Thymus (tissue), 11 donors: ENCODE data around the gene CEP128. TPM values are rescaled to one million over a fixed set of nuclear protein-coding genes. Genes with fewer than 3 reads are reported as not detected.
"Not testable (repeated sequence)": the region's sequence is repeated elsewhere in the genome, so short reads cannot be mapped to it uniquely, and the experiment has no call there.

Source experiments
- DNase-seq, 9 donors: peaks; one replicate each; pipeline ENCODE4 v3.0.0-alpha.2; 2013; ENCODE audit warnings: low spot score in 9 of 9, low read depth in 6 of 9, missing footprints in 1 of 9
- H3K27ac ChIP-seq, 2 donors: one replicate each; pipeline ENCODE4 v1.5.1; 2013; ENCODE audit warnings: control low read depth in 1 of 2, low read depth in 1 of 2, low read length in 1 of 2, mild to moderate bottlenecking in 1 of 2, moderate library complexity in 1 of 2
- H3K27me3 ChIP-seq, 2 donors: one replicate each; pipeline ENCODE4 v1.5.1; 2013; ENCODE audit warnings: low read length in 1 of 2; ENCODE audit not compliant: control insufficient read depth in 2 of 2, insufficient read depth in 1 of 2
- H3K36me3 ChIP-seq, 2 donors: one replicate each; pipeline ENCODE4 v1.5.1; 2013; ENCODE audit warnings: low read length in 1 of 2, mild to moderate bottlenecking in 1 of 2, moderate library complexity in 1 of 2; ENCODE audit not compliant: control insufficient read depth in 2 of 2, insufficient read depth in 2 of 2
- H3K4me1 ChIP-seq, 2 donors: one replicate each; pipeline ENCODE4 v1.5.1; 2013; ENCODE audit warnings: low read length in 2 of 2; ENCODE audit not compliant: control insufficient read depth in 2 of 2, insufficient read depth in 2 of 2
- H3K4me3 ChIP-seq, 2 donors: one replicate each; pipeline ENCODE4 v1.5.1; 2013; ENCODE audit warnings: low read length in 2 of 2, control low read depth in 1 of 2, mild to moderate bottlenecking in 1 of 2
- H3K9me3 ChIP-seq, 2 donors: one replicate each; pipeline ENCODE4 v1.5.1; 2013; ENCODE audit warnings: low read length in 1 of 2, mild to moderate bottlenecking in 1 of 2; ENCODE audit not compliant: control insufficient read depth in 2 of 2, insufficient read depth in 1 of 2
- WGBS: extraction: QIAGEN DNeasy Blood & Tissue Kit; methylation state at CpG from one replicate; pipeline ENCODE4 v1.1.7; 2013; 5-methylcytosine and 5-hydroxymethylcytosine counted together
- polyA plus RNA-seq: library from polyadenylated mRNA; stranded (reverse); fragments of 200-250 nt; gene quantifications from one replicate; pipeline ENCODE4 v1.2.3, GENCODE V29; 2013
- total RNA-seq: library from RNA; stranded (reverse); fragments of 120-200 nt; gene quantifications from one replicate; pipeline ENCODE4 v1.2.4, GENCODE V29; 2013
- donor health status: healthy.

Gene CEP128
- total and polyA plus RNA-seq, 2 donors = 7.6 to 63.5 TPM

DNA sequence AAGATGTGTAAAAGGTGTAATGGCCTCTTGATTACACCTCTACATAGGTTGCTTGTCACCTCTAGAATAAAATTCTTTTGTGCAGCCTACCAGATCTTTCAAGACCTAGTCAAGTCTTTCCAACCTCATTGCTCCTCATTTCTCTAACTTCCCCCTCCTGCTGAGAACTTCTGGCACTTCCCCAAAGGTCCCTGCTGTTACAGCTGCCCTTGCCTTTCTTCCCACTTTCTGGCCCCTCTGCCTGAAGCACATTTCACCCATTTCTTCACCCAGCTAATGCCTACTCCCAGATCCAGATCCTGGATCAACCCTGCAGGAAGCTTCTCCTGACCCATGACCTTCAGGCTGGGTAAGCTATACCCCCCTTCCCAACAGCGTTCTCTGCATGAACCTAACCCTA is 15.4 kb upstream of the CEP128 start:
- 48% methylated on average over 1 of the region's 1 CpG for WGBS
- peak in 1 of 9 donors; percentile 69 for DNase-seq
- peaks cover 0 to 8% of the 10 kb centered on the region in 2 donors for H3K36me3 ChIP-seq
- H3K27me3 ChIP-seq = no peaks in the 10 kb centered on the region
- no peaks in the 10 kb centered on the region for H3K9me3 ChIP-seq
- H3K27ac ChIP-seq = peak overlapping the region; percentile 69 to 98
- H3K4me3 ChIP-seq = peak overlapping the region; percentile 64 to 84
- peaks cover 12 to 25% of the 10 kb centered on the region in 2 donors for H3K4me1 ChIP-seq

DNA sequence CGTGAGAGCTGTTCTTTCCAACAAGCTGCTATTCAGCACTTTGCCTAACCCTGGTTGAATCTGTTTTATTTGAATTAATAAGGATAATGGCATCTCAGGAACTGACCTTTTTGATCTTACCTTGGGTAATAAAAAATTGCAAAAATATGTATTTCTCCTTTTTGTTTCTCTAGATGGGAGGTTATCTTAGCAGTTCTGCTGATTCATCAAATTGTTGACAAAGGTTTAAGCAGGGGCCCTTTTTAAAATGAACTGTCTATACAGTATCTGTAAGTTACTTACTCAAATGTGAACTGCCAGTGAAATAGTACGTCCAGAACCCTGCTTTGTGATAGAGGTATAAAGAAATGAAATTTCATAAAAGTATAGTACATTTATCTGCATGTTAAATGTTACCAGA is 14.6 kb upstream of the CEP128 start:
- DNase-seq = peak in 1 of 9 donors; percentile 46
- H3K27ac ChIP-seq = peak overlapping the region; percentile 77 to 98
- no peaks in the 10 kb centered on the region for H3K27me3 ChIP-seq
- H3K4me1 ChIP-seq = peaks cover 8 to 19% of the 10 kb centered on the region in 2 donors
- 20% methylated on average over 2 of the region's 2 CpGs for WGBS
- H3K36me3 ChIP-seq = peaks cover 0 to 4% of the 10 kb centered on the region in 2 donors
- no peaks in the 10 kb centered on the region for H3K9me3 ChIP-seq
- peak overlapping the region; percentile 64 to 84 for H3K4me3 ChIP-seq

DNA sequence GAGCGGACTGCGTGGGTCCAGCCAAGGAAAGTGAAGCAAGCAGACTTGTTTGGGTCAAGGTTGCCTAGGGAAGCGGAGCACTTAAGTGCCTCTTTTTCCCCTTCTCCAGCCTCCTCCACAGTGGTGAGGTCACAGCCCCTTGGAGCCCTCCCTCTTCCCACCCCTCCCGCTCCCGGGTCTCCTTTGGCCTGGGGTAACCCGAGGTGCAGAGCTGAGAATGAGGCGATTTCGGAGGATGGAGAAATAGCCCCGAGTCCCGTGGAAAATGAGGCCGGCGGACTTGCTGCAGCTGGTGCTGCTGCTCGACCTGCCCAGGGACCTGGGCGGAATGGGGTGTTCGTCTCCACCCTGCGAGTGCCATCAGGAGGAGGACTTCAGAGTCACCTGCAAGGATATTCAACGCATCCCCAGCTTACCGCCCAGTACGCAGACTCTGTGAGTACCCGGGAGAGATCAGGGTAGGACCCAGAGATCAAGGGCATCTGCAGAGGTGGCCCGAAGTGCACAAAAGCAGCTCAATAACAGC is 13.9 kb upstream of the CEP128 start, which contains the start of gene TSHR:
Gene TSHR (plus strand): TSS at position 206 of the 526 bp plus-strand sequence. CDS start 60 bp downstream, at position 266.
- H3K9me3 ChIP-seq = no peaks in the 10 kb centered on the region
- H3K4me3 ChIP-seq = peak within 1 kb of the TSS; percentile 64 to 84
- DNase-seq = peak in 3 of 9 donors; percentile 57 to 80 (median 65)
- H3K36me3 ChIP-seq = no peaks in the 10 kb centered on the region
- H3K4me1 ChIP-seq = peaks cover 3 to 13% of the 10 kb centered on the region in 2 donors
- 12% methylated on average over 21 of the region's 21 CpGs for WGBS
- H3K27ac ChIP-seq = peak within 1 kb of the TSS; percentile 77 to 98
- no peaks in the 10 kb centered on the region for H3K27me3 ChIP-seq

DNA sequence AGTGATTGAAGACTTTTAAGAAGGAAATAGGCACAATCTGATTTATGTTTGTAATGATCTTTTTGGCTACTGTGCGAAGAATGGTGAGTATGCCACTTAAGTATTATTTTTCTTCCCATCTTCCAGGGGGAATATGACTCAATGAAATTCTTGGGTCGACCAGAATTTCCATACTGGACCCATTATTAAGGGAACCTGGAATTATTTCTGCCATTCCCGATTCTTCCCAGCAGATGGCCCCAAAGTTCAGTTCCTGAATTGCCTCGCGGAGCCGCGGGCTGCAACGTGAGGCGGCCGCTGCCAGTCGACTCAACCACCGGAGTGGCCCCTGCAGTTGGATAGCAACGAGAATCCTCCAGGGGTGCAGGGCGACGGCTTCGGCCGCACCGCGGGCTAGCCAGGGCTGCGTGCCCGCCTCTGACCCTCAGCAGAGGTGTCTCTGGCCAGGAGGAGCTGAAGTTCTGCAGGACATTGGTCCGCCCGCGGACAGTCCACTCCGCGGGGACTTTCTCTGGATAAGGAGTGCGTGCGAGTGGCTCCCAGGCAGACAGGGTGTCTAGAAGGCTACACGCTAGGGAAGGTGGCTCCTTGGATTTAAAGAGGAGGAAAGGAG is 13.3 kb upstream of the CEP128 start:
- peak overlapping the region; percentile 77 to 98 for H3K27ac ChIP-seq
- peaks cover 3 to 9% of the 10 kb centered on the region in 2 donors for H3K4me1 ChIP-seq
- H3K36me3 ChIP-seq = peaks cover 0 to 4% of the 10 kb centered on the region in 2 donors
- peak in 4 of 9 donors; percentile 75 to 89 (median 78) for DNase-seq
- H3K4me3 ChIP-seq = peak overlapping the region; percentile 64 to 84
- 1% methylated on average over 29 of the region's 29 CpGs for WGBS
- no peaks in the 10 kb centered on the region for H3K27me3 ChIP-seq
- no peaks in the 10 kb centered on the region for H3K9me3 ChIP-seq

DNA sequence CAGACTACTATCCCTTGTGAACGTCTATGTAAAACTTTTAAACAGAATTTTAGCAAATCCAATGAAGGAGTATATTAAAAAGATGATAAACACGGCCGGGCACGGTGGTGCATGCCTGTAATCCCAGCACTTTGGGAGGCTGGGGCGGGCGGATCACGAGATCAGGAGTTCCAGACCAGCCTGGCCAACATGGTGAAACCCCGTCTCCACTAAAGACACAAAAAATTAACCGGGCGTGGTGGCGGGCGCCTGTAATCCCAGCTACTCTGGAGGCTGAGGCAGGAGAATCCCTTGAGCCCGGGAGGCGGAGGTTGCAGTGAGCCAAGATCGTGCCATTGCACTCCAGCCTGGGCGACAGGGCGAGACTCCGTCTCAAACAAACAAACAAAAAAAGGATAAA is 11.7 kb upstream of the CEP128 start:
- H3K27me3 ChIP-seq, H3K4me1 ChIP-seq, H3K9me3 ChIP-seq, H3K27ac ChIP-seq, DNase-seq, H3K4me3 ChIP-seq: not testable (repeated sequence)
- 94% methylated on average over 18 of the region's 18 CpGs for WGBS
- peaks cover 0 to 10% of the 10 kb centered on the region in 2 donors for H3K36me3 ChIP-seq

DNA sequence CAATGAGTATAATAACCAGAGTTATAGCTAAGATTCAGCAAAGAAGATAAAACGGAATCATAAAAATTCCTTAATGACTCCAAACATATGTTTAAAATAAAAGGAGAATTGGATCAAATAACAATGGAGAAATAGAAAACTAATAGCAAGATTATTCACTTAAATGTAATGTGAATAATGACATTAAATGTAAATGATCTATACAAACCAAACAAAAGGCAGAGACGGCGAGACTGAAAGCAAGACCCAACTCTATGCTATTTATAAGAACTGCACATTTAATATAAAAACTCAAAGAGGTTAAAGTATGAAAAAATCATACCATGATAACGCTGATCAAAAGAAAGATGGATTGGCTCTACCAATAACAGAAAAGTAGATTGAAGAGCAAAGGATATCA is 10.0 kb upstream of the CEP128 start:
- Histone ChIP-seq H3K27me3 (no peaks in the 10 kb centered on the region), H3K36me3 (peaks cover 0 to 17% of the 10 kb centered on the region in 2 donors), H3K27ac (no peak overlapping the region), H3K9me3 (no peaks in the 10 kb centered on the region), H3K4me3 (no peak overlapping the region), H3K4me1 (peaks cover 0 to 3% of the 10 kb centered on the region in 2 donors)
- no peak for DNase-seq
- 98% methylated on average over 4 of the region's 4 CpGs for WGBS

DNA sequence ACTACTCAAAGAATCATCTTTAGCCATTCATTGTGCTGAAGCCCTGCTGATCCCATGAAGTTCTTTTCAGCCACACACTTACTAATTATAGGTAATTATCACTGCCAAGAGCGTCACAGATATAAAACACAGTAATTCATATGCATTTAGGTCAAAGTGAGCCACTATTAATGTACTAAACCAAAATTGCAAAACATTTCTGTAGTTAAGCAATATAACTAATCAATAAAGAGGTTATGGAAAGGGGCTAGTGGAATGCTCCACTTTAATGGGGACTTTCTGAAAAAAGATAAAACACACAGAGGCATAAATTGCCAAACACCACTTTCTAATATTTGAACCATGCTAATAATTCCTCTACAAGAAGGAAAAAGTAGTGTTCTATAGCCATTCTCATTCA is 6.8 kb upstream of the CEP128 start:
- Histone ChIP-seq H3K27me3 (no peaks in the 10 kb centered on the region), H3K27ac (no peak overlapping the region), H3K9me3 (no peaks in the 10 kb centered on the region), H3K4me1 (peaks cover 0 to 3% of the 10 kb centered on the region in 2 donors), H3K36me3 (peaks cover 3 to 25% of the 10 kb centered on the region in 2 donors), H3K4me3 (no peak overlapping the region)
- DNase-seq = no peak
- 45% methylated on average over 1 of the region's 1 CpG for WGBS

DNA sequence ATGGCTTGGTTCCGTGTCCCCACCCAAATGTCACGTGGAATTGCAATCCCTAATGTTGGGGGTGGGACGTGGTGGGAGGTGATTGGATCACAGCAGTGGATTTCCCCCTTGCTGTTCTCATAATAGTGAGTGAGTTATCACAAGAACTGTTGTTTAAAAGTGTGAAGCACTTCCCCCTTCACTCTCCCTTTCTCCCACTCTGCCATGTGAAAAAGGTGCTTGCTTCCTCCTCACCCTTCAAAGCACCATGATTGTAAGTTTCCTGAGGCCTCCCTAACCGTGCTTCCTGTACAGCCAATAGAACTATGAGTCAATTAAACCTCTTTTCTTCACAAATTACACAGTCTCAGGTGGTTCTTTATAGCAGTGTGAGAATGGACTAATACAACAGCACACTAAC is 5.3 kb upstream of the CEP128 start:
- Histone ChIP-seq H3K36me3 (peaks cover 3 to 25% of the 10 kb centered on the region in 2 donors), H3K27me3 (no peaks in the 10 kb centered on the region), H3K4me1 (peaks cover 4 to 10% of the 10 kb centered on the region in 2 donors), H3K4me3 (no peak overlapping the region), H3K27ac (no peak overlapping the region), H3K9me3 (no peaks in the 10 kb centered on the region)
- DNase-seq = no peak
- WGBS = 82% methylated on average over 4 of the region's 4 CpGs

DNA sequence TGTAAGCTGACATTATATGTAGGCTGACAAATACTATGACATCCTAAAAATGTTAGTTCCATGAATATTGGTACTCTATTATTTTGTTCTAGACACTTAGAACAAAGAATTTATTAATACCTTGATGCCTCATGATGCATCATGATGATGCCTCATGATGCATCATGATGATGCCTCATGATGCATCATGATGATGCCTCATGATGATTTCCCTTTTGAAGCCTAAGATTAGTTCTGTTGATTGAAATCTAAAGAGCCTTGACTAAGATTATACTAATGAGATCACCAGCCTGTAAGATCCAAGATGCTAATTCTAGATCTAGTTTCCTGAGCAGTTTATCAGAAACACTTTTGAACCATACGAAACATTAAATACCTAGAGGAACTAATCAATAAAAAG is 4.6 kb upstream of the CEP128 start:
- no peak overlapping the region for H3K27ac ChIP-seq
- H3K4me1 ChIP-seq = peaks cover 5 to 13% of the 10 kb centered on the region in 2 donors
- DNase-seq = no peak
- no peaks in the 10 kb centered on the region for H3K27me3 ChIP-seq
- peaks cover 3 to 25% of the 10 kb centered on the region in 2 donors for H3K36me3 ChIP-seq
- WGBS = 97% methylated on average over 1 of the region's 1 CpG
- H3K9me3 ChIP-seq = no peaks in the 10 kb centered on the region
- H3K4me3 ChIP-seq = no peak overlapping the region
